NCI-H1092 (cell line): Measurements from ENCODE around the gene PTK6.
"Not testable (repeated sequence)": the region's sequence is repeated elsewhere in the genome, so short reads cannot be mapped to it uniquely, and the experiment has no call there.

ENCODE experiments used
- DNase-seq: peaks from one replicate; lab custom pipeline; 2025; lab: John Stamatoyannopoulos, UW

Gene PTK6

DNA sequence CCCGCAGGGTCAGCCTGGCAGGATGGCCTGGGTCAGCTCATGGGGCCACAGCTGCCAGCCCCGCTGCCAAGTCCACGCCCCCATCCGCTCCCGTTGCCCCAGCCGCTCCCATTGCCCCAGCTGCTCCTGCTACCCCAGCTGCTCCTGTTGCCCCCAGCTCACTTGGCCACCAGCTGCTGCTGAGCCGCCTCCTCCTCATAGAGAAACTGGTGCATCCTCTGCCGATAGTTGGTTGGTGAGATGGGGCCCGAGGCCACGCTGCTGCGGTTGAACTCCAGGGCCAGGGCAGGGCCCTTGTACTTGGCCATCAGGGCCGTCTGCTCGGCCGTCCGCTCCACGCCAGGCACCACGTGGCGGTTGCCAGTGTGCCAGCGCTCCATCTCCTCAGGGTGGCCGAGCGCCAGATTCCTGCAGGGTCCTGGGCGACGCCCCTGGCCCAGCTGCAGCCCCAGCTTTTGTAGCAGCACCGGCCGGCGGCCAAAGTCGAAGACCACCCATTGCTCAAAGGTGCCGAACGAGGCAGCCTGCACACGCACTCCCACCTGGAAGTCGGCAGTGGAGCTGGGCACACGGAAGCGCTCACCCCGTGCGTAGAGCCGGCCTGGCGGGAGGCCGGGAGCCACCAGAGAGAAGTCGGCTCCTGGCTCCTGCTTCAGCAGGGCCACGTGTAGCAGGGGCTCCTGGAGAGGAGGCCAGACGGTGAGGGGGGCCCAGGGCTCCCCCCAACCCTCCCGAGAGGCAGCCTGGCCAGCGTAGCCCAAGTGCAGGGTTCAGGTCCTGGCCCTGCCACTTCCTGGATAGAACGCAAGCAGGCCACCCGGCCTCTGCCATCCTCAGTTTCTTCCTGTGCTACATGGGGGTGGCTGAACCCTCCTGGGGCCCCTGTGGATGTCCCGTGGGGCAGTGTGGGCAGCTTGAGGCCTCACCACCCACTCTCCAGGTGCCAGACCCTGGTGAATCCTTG is 32.1 kb upstream of the PTK6 start:
- peak; percentile 28 for DNase-seq

GRCh38 chr20:63568170-63568981 is 31.2 kb upstream of the PTK6 start:
- DNase-seq, result no peak

DNA sequence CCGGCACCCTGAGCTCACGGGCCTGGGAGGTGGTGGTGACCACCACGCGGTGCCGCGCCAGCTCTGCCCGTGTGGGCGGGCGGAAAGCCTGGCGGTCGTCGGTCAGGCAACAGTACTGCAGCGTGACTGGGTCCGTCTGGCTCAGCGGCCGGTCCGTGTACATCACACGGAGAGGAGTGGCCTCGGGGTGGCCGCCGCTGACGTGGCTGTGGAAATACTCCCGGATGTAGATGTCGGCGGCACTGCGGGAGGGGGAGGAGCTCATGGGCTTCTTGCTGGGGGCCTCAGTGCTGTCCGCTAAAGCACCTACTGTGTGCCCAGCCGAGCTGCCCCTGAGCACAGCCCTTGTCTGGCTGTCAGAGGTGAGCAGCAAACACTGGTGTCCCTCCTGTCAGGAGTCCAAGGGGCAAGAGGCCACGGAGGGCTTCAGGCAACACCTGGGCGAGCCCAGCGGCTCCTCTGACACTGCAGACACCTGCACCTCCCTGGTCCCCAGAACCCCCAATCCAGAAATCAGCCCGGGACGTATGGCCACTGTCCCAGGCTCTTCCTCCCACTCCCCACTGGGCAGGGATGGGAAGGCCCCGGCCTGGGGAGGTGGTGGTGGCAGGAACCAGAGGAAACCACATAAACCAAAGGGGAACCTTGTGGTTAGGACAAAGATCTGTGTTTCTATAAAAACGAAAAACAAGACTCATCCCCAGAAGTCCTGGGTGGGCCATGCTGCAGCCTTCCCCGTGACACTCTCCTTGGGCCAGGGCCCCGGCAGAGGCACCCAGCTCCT is 30.4 kb upstream of the PTK6 start:
- no peak for DNase-seq

GRCh38 chr20:63567136-63567385 is 29.9 kb upstream of the PTK6 start:
- no peak for DNase-seq

- DNase-seq, result no peak
Observed at GRCh38 chr20:63566395-63567135, 29.4 kb upstream of the PTK6 start.

- DNase-seq, result no peak
Observed at GRCh38 chr20:63565699-63566335, 28.6 kb upstream of the PTK6 start.

GRCh38 chr20:63565021-63565698 is 28.0 kb upstream of the PTK6 start:
- DNase-seq, result no peak

- DNase-seq, result no peak
Observed at GRCh38 chr20:63564036-63564810, 27.0 kb upstream of the PTK6 start.

DNA sequence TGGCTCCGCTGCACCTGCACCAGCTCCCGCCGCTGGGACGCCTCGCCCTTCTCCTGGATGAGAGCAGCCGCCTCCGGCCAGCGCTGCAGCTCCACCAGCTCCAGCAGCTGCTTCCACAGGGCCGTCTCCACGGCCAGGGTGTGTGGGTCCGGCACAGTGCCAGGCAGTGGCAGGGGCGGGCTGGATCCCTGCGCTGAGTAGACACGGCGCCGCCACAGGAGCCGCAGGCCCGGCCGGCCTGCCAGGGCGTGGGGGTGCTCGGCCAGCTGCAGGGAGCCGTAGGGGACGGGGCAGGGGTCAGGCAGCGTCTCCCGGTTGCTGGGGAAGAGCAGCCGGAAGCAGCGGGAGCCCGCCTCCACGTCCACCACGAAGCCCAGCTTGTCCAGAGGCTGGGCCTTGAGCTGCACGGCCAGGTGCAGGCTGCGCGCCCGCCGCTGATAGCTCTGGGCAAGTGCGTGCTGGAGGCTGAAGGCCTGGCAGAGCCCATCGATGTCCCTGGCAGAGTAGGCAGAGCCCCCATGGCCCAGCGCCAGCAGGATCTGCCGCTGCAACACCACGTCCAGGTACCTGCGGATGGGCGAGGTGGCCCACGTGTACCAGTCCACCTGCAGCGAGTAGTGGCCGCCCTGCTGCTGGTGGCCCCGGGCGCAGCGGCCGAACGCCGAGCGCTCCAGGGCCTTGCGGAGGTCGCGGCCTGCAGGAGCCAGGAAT is 26.2 kb upstream of the PTK6 start:
- DNase-seq, result no peak

DNA sequence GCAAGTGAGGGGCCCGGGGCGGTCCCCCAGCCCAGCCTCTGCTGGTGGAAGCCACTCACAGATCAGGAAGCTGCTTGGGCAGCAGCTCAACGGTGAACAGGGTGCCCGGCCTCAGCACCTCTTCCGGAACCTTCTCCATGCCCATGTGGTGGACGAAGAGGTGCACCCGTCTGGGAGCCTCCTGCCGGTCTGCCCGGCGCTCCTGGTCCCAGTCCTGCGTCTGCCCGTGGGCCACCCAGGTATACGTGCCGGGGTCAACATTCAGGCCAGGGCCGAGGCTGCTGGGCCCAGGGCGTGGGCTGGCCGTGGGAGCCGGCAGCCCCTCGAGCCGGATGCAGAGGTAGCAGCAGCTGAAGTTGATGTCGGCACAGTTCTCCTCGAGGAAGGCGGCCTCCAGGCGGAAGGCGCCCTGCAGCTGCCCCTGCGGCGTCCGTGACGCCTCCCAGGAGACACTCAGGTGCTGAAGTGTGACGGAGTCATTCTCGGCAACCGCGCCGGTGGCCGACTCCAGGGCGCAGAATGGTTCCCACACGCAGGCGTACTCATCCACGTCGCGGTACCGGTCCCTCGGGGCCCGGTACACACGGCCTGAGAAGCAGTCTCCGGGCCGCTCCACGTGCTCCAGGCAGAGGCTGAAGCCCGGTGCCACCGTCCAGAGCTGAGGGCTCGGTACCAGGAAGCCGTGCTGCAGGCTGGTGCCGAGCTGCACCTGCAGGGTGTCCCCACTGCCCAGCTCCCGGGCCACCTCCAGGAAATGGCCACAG is 25.5 kb upstream of the PTK6 start:
- DNase-seq, result no peak

DNA sequence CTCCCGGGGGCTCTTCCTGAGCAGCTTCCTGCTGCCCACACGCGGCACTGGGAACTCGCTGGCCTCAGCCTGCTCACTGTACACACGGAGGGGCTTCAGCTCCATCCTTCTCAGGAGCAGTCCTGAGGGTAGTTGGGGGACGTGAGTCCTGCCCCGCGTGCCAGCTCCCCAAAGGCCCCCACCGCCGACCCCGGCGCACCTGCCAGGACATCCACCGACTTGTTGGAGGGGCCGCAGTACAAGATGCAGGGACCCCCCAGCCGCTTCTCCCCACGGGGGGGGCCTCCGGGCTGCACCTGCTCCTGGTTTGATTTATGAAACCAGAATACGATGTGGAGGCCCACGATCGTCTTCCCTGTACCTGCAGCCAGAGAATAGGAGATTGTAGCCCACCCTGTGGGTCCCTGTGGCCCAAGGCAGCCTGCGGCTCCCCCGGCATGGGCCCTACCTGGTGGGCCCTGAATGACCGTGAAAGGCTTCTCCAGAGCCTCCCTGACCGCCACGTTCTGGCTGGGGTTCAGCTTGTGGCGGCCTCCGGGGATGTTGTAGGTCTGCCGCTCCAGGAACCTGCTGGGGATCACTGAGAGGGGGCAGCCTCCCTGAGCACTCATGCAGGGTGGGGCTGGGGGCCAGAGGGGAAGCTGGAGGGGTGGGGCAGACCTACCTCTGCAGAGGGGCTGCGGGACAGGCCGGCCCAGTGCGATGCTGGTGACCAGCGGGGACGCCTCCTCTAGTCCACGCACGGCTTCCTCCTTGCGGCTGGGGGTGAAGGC is 24.6 kb upstream of the PTK6 start:
- no peak for DNase-seq

- DNase-seq, result no peak
Observed at GRCh38 chr20:63560856-63561609, 23.9 kb upstream of the PTK6 start.

DNA sequence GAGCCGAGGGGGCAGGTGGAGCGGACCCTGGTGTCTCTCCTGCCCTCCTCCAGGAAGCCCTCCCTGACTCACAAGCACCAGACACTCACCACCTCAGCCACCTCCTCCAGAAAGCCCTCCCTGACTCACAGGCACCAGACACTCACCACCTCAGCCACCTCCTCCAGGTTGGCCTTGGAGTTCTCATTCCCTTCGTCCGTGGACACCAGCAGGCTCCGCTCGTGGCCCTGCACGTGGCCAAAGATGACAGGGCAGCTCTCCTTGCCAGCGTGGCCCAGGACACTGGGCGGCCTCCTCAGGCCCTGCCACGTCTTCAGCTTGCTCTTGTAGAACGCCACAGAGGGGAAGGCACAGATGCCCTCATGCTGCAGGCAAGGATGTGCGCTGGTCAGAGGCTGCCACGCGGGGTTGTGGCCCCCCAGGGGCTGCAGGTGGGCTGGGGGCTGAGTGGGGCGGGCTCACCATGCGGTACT is 23.2 kb upstream of the PTK6 start:
- DNase-seq, result no peak

- not testable (repeated sequence) for DNase-seq
Observed at GRCh38 chr20:63559485-63560332, 22.5 kb upstream of the PTK6 start.

GRCh38 chr20:63558804-63559484 is 21.8 kb upstream of the PTK6 start:
- no peak for DNase-seq
